HEK293 (cell line): ENCODE results near the gene SWAP70.

ENCODE experiments used
- CTCF ChIA-PET: fragments of 350-600 bp; formaldehyde crosslinking; extraction: SDS; loops from one replicate; lab custom pipeline; 2021; ENCODE audit warnings: antibody characterized with exemption; lab: Yijun Ruan, JAX
- POLR2A ChIA-PET: fragments of 300-600 bp; formaldehyde crosslinking; extraction: SDS; loops from one replicate; lab custom pipeline; 2020; ENCODE audit warnings: antibody characterized with exemption, inconsistent platforms; lab: Yijun Ruan, JAX
- H3K27ac ChIP-seq: fragments of 200-500 bp; sonication (Bioruptor generic); 2 replicates; pipeline ENCODE4 v1.5.1; 2014; ENCODE audit warnings: low read depth, low read length, control low read depth, inconsistent platforms; ENCODE audit errors: extremely low read depth
- H3K36me3 ChIP-seq, 2 experiments: fragments of 200-500 bp in 1 of 2; sonication (Bioruptor generic) in 1 of 2; 1 replicate in 1 of 2; 2 replicates in 1 of 2; pipeline ENCODE4 v1.5.1; 2014 to 2017; ENCODE audit warnings: inconsistent platforms in 2 of 2, low read length in 2 of 2; ENCODE audit not compliant: control insufficient read depth in 2 of 2, insufficient read depth in 1 of 2
- H3K4me1 ChIP-seq: fragments of 200-500 bp; sonication (Bioruptor generic); 2 replicates; pipeline ENCODE4 v1.5.1; 2014; ENCODE audit warnings: mild to moderate bottlenecking, low read length, inconsistent platforms; ENCODE audit not compliant: control insufficient read depth, insufficient read depth
- H3K4me3 ChIP-seq: 2 replicates; pipeline ENCODE4 v1.5.1; 2011; ENCODE audit warnings: low read depth, mild to moderate bottlenecking, control low read depth, low read length, moderate library complexity
- H3K9me3 ChIP-seq: fragments of 200-500 bp; sonication (Bioruptor generic); 2 replicates; pipeline ENCODE4 v1.5.1; 2014; ENCODE audit warnings: low read depth, low read length, inconsistent platforms; ENCODE audit not compliant: control insufficient read depth, insufficient read depth
- GLI4 ChIP-seq: fragments of 450-650 bp; formaldehyde crosslinking; IDR thresholded peaks from 2 replicates; pipeline ENCODE4 v1.5.1; 2016; ENCODE audit warnings: missing biosample characterization, missing genetic modification characterization
- PRDM1 ChIP-seq: fragments of 450-650 bp; formaldehyde crosslinking; IDR thresholded peaks from 2 replicates; pipeline ENCODE4; 2016; ENCODE audit warnings: missing biosample characterization, missing genetic modification characterization
- SP7 ChIP-seq: fragments of 450-650 bp; formaldehyde crosslinking; IDR thresholded peaks from 2 replicates; pipeline ENCODE4 v1.5.1; 2016; ENCODE audit warnings: missing biosample characterization, missing genetic modification characterization
- ZFHX2 ChIP-seq: fragments of 450-650 bp; formaldehyde crosslinking; conservative IDR thresholded peaks from 2 replicates; pipeline ENCODE4 v1.5.1; 2016; ENCODE audit warnings: missing biosample characterization, missing genetic modification characterization
- ZNF132 ChIP-seq: fragments of 450-650 bp; formaldehyde crosslinking; IDR thresholded peaks from 2 replicates; pipeline ENCODE4 v1.5.1; 2017; ENCODE audit warnings: missing biosample characterization, missing genetic modification characterization, borderline replicate concordance
- ZNF16 ChIP-seq: fragments of 450-650 bp; formaldehyde crosslinking; IDR thresholded peaks from 2 replicates; pipeline ENCODE4 v1.5.1; 2016; ENCODE audit warnings: low read depth, missing biosample characterization, missing genetic modification characterization
- ZNF19 ChIP-seq: fragments of 450-650 bp; formaldehyde crosslinking; IDR thresholded peaks from 2 replicates; pipeline ENCODE4; 2016; ENCODE audit warnings: missing biosample characterization, missing genetic modification characterization, low read depth
- ZNF214 ChIP-seq: fragments of 450-650 bp; formaldehyde crosslinking; IDR thresholded peaks from 2 replicates; pipeline ENCODE4 v1.5.1; 2017; ENCODE audit warnings: missing biosample characterization, mild to moderate bottlenecking, missing genetic modification characterization, borderline replicate concordance
- ZNF23 ChIP-seq: fragments of 450-650 bp; formaldehyde crosslinking; IDR thresholded peaks from 2 replicates; pipeline ENCODE4 v1.5.1; 2016; ENCODE audit warnings: missing biosample characterization, missing genetic modification characterization, borderline replicate concordance
- ZNF292 ChIP-seq: fragments of 450-650 bp; formaldehyde crosslinking; IDR thresholded peaks from 2 replicates; pipeline ENCODE4 v1.5.1; 2016; ENCODE audit warnings: low read depth, missing biosample characterization, missing genetic modification characterization, borderline replicate concordance
- ZNF311 ChIP-seq: fragments of 450-650 bp; formaldehyde crosslinking; IDR thresholded peaks from 2 replicates; pipeline ENCODE4 v1.5.1; 2017; ENCODE audit warnings: missing biosample characterization, missing genetic modification characterization, borderline replicate concordance
- ZNF423 ChIP-seq: fragments of 450-650 bp; formaldehyde crosslinking; IDR thresholded peaks from 2 replicates; pipeline ENCODE4 v1.5.1; 2016; ENCODE audit warnings: missing biosample characterization, missing genetic modification characterization
- ZNF529 ChIP-seq: fragments of 450-650 bp; formaldehyde crosslinking; IDR thresholded peaks from 2 replicates; pipeline ENCODE4 v1.5.1; 2017; ENCODE audit warnings: missing genetic modification characterization, missing biosample characterization; ENCODE audit not compliant: insufficient replicate concordance
- ZNF610 ChIP-seq: fragments of 450-650 bp; formaldehyde crosslinking; IDR thresholded peaks from 2 replicates; pipeline ENCODE4 v1.5.1; 2016; ENCODE audit warnings: missing biosample characterization, missing genetic modification characterization, borderline replicate concordance
- ZNF707 ChIP-seq: fragments of 450-650 bp; formaldehyde crosslinking; IDR thresholded peaks from 2 replicates; pipeline ENCODE4 v1.5.1; 2016; ENCODE audit warnings: missing biosample characterization, missing genetic modification characterization
- ZSCAN16 ChIP-seq: fragments of 450-650 bp; formaldehyde crosslinking; IDR thresholded peaks from 2 replicates; pipeline ENCODE4 v1.5.1; 2016; ENCODE audit warnings: missing biosample characterization, missing genetic modification characterization
- ZSCAN23 ChIP-seq: fragments of 450-650 bp; formaldehyde crosslinking; IDR thresholded peaks from 2 replicates; pipeline ENCODE4 v1.5.1; 2016; ENCODE audit warnings: missing biosample characterization, missing genetic modification characterization
- TF ChIP-seq, protein P1 (sequence below): fragments of 450-650 bp; formaldehyde crosslinking; IDR thresholded peaks from 2 replicates; pipeline ENCODE4 v1.5.1; 2016; ENCODE audit warnings: missing biosample characterization, missing genetic modification characterization
- TF ChIP-seq, protein P2 (sequence below): fragments of 450-650 bp; formaldehyde crosslinking; IDR thresholded peaks from 2 replicates; pipeline ENCODE4 v1.5.1; 2016; ENCODE audit warnings: missing biosample characterization, missing genetic modification characterization

SWAP70 gene

DNA sequence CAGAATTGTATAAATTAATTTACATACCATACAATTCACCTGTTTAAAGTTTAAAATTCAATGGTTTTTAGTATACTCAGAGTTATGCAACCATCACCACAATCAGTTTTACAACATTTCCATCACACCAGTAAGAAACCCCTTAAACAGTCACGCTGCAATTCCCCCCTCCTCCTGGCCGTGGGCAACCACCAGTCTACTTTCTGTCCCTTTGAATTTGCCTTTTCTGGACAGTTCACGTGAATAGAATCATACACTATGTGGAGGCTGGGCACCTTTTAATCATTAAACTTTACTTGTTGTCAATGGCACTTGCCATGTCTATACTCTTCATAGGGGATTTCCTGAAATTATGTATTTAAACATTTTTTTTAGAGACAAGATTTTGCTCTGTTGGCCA, 20.1 kb upstream of the SWAP70 start:
- POLR2A ChIA-PET: no interaction called here
- Histone ChIP-seq H3K9me3 (no peaks in the 10 kb centered on the region), H3K36me3 (no peaks in the 10 kb centered on the region), H3K27ac (no peak overlapping the region), H3K4me1 (no peaks in the 10 kb centered on the region), H3K4me3 (no peak overlapping the region)
- TF ChIP-seq ZNF610 (tag by site-specific recombination): no peak
- TF ChIP-seq ZNF529: no peak
- no peak for TF ChIP-seq ZFHX2
- no peak for TF ChIP-seq SP7
- TF ChIP-seq GLI4 (tag by site-specific recombination): no peak
- TF ChIP-seq, protein P1, sequence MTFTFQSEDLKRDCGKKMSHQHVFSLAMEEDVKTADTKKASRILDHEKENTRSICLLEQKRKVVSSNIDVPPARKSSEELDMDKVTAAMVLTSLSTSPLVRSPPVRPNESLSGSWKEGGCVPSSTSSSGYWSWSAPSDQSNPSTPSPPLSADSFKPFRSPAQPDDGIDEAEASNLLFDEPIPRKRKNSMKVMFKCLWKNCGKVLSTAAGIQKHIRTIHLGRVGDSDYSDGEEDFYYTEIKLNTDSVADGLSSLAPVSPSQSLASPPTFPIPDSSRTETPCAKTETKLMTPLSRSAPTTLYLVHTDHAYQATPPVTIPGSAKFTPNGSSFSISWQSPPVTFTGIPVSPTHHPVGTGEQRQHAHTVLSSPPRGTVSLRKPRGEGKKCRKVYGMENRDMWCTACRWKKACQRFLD (tag by site-specific recombination): no peak
- no peak for TF ChIP-seq ZNF132 (tag by site-specific recombination)
- TF ChIP-seq PRDM1 (tag by site-specific recombination): no peak
- TF ChIP-seq ZNF311: no peak
- TF ChIP-seq ZNF292 (tag by site-specific recombination): no peak
- no peak for TF ChIP-seq ZSCAN16
- no peak for TF ChIP-seq ZNF214
- no peak for TF ChIP-seq ZNF19 (tag by site-specific recombination)
- CTCF ChIA-PET: no interaction called here

DNA sequence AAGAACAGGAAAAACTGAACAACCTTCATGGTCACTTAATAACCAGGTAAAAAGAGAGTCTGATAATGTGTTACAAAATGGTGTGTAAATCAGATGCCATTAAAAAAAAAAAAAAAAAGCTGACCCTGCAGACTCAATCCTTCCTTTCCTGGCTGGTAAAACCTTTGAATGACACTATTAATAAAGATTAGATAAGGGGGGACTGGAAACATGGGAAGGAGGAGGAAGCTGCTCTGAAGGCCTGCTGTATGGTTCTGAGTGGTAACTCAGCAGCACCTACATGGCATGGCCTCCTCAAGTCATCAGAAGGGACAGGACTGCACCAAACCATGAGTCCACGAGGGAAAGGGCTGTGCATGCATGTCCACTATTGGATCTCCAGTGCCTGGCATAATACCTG, 18.0 kb upstream of the SWAP70 start:
- TF ChIP-seq ZNF214: no peak
- POLR2A ChIA-PET: interaction anchor here (0.6 kb wide), 1 partner anchor 143 kb away, joined by 3 read pairs; no protein-coding TSS in a partner anchor
- H3K4me1 ChIP-seq: no peaks in the 10 kb centered on the region
- CTCF ChIA-PET: interaction anchor here (0.6 kb wide), 1 partner anchor 39 kb away, joined by 3 read pairs; no protein-coding TSS in a partner anchor
- no peaks in the 10 kb centered on the region for H3K9me3 ChIP-seq
- H3K4me3 ChIP-seq: no peak overlapping the region
- no peak overlapping the region for H3K27ac ChIP-seq
- no peaks in the 10 kb centered on the region for H3K36me3 ChIP-seq

DNA sequence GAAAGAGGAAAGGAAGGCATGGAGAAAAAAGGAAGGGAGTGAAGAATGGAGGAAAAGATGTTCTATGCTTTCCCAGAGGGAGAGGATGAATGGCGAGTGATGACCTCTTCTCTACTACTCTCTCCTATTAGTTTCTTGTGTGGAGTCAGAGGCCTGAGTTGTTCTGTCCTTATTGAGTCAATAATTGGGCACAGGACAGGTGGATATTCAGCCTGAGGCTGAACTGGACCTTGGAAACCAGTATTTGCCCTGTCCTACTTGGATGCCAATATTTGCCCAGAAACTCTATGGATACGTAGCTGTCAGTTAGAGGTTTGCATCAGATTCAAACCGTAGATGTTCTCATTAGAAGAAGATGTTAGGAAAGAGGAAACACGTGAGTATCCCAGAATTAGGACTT, 17.6 kb upstream of the SWAP70 start:
- no peak overlapping the region for H3K27ac ChIP-seq
- CTCF ChIA-PET: no interaction called here
- no peaks in the 10 kb centered on the region for H3K4me1 ChIP-seq

DNA sequence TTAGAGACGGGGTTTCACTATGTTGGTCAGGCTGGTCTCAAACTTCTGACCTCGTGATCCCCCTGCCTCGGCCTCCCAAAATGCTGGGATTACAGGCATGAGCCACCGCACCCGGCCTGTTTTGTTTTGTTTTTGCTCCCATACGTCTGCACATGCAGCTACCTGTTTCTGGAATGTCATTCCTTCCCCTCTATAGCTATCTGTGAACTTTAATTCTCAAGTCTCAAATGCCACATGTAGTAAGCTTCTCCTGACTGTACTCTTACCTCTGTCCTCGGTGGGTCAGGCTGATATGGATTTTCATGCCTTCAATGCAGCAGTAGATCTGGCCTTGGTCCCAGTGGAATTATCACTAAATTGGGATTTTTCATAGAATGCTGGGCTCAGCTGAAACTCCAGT, 12.4 kb upstream of the SWAP70 start:
- Histone ChIP-seq H3K4me3 (no peak overlapping the region), H3K27ac (no peak overlapping the region), H3K4me1 (no peaks in the 10 kb centered on the region)
- CTCF ChIA-PET: interaction anchor here (0.6 kb wide), 2 partner anchors 66 to 117 kb away, joined by 3 to 5 read pairs; no protein-coding TSS in a partner anchor
- TF ChIP-seq, protein P2, sequence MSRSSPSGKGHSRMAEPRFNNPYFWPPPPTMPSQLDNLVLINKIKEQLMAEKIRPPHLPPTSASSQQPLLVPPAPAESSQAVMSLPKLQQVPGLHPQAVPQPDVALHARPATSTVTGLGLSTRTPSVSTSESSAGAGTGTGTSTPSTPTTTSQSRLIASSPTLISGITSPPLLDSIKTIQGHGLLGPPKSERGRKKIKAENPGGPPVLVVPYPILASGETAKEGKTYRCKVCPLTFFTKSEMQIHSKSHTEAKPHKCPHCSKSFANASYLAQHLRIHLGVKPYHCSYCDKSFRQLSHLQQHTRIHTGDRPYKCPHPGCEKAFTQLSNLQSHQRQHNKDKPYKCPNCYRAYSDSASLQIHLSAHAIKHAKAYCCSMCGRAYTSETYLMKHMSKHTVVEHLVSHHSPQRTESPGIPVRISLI: no peak
- TF ChIP-seq ZNF23: no peak
- no peak for TF ChIP-seq ZSCAN23 (tag by site-specific recombination)
- TF ChIP-seq ZNF707 (tag by site-specific recombination): no peak
- TF ChIP-seq, all 188 proteins: peak for 0
- Histone ChIP-seq H3K36me3 (no peaks in the 10 kb centered on the region), H3K9me3 (no peaks in the 10 kb centered on the region)
- POLR2A ChIA-PET: no interaction called here

More for the DNA sequence above, 17.6 kb upstream of the SWAP70 start:
- TF ChIP-seq ZNF423 (tag by site-specific recombination): no peak
- TF ChIP-seq ZNF16 (tag by site-specific recombination): no peak
- peak; percentile 40; the same call in 1 of the 2 replicates for TF ChIP-seq PRDM1 (tag by site-specific recombination)
- TF ChIP-seq, protein P2: no peak
- TF ChIP-seq, all 188 proteins: peak for 1
- Histone ChIP-seq H3K9me3 (no peaks in the 10 kb centered on the region), H3K4me3 (no peak overlapping the region), H3K36me3 (no peaks in the 10 kb centered on the region)
- POLR2A ChIA-PET: interaction anchor here (0.6 kb wide), 1 partner anchor 143 kb away, joined by 3 read pairs; no protein-coding TSS in a partner anchor
